Stimulated activated naive CD8-positive, alpha-beta T cell treated with anti-CD3 and anti-CD28 coated beads, Interleukin-15, Interleukin-2, amounts not matched to agents 100 ng/mL and 50 ng/mL, for 24 hours (primary cell): ENCODE results near the gene CFAP251.
"Not testable (repeated sequence)": the region's sequence is repeated elsewhere in the genome, so short reads cannot be mapped to it uniquely, and the experiment has no call there.

Source experiments
- H3K27ac Mint-ChIP-seq: one replicate; pipeline ENCODE4 v1.8.0; 2021; ENCODE audit warnings: mild to moderate bottlenecking, mixed read lengths
- H3K27me3 Mint-ChIP-seq: one replicate; pipeline ENCODE4 v1.8.0; 2021; ENCODE audit warnings: mixed read lengths
- H3K36me3 Mint-ChIP-seq: one replicate; pipeline ENCODE4 v1.8.0; 2021; ENCODE audit warnings: low read depth, mixed read lengths
- H3K4me1 Mint-ChIP-seq: one replicate; pipeline ENCODE4 v1.8.0; 2021; ENCODE audit warnings: low read depth, mixed read lengths
- H3K4me3 Mint-ChIP-seq: one replicate; pipeline ENCODE4 v1.8.0; 2021; ENCODE audit warnings: mild to moderate bottlenecking, mixed read lengths
- H3K9me3 Mint-ChIP-seq: one replicate; pipeline ENCODE4 v1.8.0; 2021; ENCODE audit warnings: mixed read lengths

CFAP251 gene

DNA sequence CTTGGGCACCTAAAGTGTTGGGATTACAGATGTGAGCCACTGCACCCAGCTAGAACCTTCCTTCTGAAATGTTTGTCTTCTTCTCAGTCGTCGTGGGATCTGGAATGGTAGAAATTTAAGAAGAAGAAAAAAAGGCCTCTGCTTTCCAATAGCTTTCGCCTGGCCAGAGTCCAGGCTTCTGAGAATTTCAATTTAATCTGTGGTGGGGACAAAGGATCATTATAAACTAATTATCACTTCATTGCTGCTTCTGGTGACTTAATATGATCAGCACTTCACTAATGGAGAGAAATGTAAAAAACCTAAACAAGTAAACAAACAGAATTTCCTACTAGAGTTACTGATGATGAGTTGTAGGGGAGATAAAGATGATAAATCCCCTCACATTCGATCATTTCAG is 51.3 kb downstream of the CFAP251 start:
- peaks cover 5% of the 10 kb centered on the region for H3K4me1 Mint-ChIP-seq
- peaks cover 3% of the 10 kb centered on the region for H3K27me3 Mint-ChIP-seq

DNA sequence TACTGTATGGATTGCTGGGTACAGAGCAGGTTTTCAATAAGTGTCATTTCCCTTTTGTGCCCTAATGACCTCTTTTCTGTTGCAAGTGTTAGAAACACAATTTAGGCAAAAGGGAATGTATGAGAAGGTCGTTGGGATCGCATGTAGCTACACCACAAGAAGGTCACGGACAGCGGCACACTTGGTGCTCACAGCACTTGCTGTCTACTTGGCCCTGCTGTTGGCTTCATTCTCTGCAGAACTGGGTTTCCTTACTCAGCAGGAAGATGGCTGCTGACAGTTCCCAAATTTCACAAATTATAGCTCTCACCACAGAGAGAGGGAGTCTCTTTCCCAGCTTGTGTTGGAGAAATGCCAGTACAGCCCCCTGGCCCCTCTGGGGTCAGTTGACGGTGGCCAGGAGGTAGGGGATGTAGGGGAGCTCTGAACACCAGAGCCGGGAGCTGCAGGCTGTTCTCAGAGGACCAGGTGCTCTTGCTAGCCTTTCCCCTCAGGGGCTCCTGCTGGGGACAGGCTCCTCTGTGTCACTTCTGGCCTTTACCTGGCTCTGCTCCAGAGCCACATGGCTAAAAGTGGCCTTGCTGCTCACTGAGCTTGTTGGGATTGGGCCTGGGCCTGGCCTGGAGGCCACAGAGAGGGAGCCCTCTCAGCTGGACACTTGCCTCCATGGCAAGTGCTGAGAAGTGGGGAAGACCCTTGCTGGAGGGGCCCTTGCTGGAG is 52.3 kb downstream of the CFAP251 start:
- H3K27ac Mint-ChIP-seq, result no peak overlapping the region

More for the DNA sequence above, 51.3 kb downstream of the CFAP251 start:
- H3K9me3 Mint-ChIP-seq, result peaks cover 6% of the 10 kb centered on the region
- H3K36me3 Mint-ChIP-seq, result peaks cover 5% of the 10 kb centered on the region
- no peak overlapping the region for H3K27ac Mint-ChIP-seq
- H3K4me3 Mint-ChIP-seq, result no peak overlapping the region

DNA sequence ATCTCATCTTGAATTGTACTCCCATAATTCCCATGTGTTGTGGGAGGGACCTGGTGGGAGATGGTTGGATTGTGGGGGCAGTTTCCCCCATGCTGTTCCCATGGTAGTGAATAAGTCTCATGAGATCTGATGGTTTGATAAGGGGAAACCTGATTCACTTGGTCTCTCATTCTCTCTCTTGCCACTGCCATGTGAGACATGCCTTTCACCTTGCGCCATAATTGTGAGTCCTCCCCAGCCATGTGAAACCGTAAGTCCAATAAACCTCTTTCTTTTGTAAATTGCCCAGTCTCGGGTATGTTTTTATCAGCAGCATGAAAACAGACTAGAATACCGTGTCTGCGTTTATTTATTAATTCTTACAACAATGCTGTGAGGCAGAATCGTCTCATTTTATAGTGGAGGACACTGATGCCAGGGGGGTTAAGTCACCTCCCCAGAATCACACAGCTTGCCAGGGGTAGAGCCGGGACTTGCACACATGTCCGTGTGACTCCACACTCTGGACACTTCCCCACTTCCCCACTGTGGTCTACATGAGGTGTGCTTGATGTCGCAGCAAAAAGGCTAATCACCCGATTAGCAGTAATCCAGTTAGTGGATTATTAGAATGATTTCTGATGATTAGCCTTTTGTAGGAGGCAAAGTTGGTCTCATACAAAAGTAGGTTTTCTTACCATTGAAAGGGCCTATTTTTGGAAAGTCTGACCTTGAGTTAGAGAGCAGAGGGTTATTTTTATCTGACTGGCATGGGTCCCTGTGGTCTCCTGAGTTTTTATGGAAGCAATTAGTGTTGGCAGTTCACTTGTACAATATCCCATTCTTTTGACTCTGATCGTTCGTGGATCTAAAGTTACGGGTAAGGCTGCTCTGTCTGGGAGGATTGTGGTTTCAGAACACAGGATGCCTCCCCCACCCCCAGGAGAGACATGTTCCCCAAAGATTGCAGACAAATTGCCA is 55.9 kb downstream of the CFAP251 start:
- peaks cover 3% of the 10 kb centered on the region for H3K27me3 Mint-ChIP-seq
- H3K9me3 Mint-ChIP-seq, result peaks cover 6% of the 10 kb centered on the region
- H3K4me1 Mint-ChIP-seq, result no peaks in the 10 kb centered on the region
- H3K36me3 Mint-ChIP-seq, result peaks cover 5% of the 10 kb centered on the region
- H3K4me3 Mint-ChIP-seq, result no peak overlapping the region
- H3K27ac Mint-ChIP-seq, result no peak overlapping the region

More for the DNA sequence above, 52.3 kb downstream of the CFAP251 start:
- peaks cover 5% of the 10 kb centered on the region for H3K36me3 Mint-ChIP-seq
- peaks cover 3% of the 10 kb centered on the region for H3K27me3 Mint-ChIP-seq
- peaks cover 5% of the 10 kb centered on the region for H3K4me1 Mint-ChIP-seq
- H3K9me3 Mint-ChIP-seq, result peaks cover 6% of the 10 kb centered on the region
- H3K4me3 Mint-ChIP-seq, result no peak overlapping the region

DNA sequence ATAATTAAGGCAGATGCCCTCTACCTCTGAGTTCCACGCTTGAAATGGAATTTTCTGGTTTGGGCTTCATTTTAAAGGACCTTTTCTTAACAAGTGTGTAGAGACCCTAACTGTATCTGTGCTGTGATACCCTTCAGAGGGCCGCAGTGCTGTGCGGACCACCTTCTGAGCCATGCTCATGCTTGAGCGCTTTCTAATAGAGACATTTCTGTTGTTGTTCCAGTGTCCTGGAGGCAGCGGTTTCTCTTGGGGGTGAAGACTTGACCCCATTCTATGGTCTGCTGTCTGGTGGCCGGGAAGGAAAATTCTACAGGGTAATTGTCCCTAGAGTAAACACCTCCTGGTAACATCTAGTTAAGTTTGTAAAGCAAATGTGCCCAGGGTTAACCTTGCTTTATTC is 56.6 kb downstream of the CFAP251 start:
- no peak overlapping the region for H3K4me3 Mint-ChIP-seq
- H3K27ac Mint-ChIP-seq, result no peak overlapping the region
- peaks cover 2% of the 10 kb centered on the region for H3K4me1 Mint-ChIP-seq
- H3K27me3 Mint-ChIP-seq, result peaks cover 3% of the 10 kb centered on the region
- peaks cover 5% of the 10 kb centered on the region for H3K36me3 Mint-ChIP-seq
- H3K9me3 Mint-ChIP-seq, result peaks cover 6% of the 10 kb centered on the region

DNA sequence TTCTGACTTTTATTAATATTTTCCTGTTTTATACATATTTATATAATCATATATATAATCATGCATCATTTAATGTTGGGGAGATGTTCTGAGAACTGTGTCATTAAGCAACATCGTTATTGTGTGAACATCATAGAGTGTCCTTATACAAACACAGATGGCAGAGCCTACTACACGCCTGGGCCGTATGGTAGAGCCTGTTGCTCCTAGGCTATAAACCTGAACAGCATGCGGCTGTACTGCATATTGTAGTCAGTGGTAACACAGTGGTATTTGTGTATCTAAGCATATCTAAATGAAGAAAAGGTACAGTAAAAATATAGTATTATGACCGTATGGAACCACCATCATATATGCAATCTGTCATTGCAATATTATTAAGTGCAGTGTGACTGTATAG is 58.6 kb downstream of the CFAP251 start:
- H3K36me3 Mint-ChIP-seq, result peaks cover 4% of the 10 kb centered on the region
- H3K27me3 Mint-ChIP-seq, result peaks cover 3% of the 10 kb centered on the region
- H3K4me3 Mint-ChIP-seq, result no peak overlapping the region
- peaks cover 4% of the 10 kb centered on the region for H3K4me1 Mint-ChIP-seq
- no peak overlapping the region for H3K27ac Mint-ChIP-seq
- H3K9me3 Mint-ChIP-seq, result peaks cover 4% of the 10 kb centered on the region

DNA sequence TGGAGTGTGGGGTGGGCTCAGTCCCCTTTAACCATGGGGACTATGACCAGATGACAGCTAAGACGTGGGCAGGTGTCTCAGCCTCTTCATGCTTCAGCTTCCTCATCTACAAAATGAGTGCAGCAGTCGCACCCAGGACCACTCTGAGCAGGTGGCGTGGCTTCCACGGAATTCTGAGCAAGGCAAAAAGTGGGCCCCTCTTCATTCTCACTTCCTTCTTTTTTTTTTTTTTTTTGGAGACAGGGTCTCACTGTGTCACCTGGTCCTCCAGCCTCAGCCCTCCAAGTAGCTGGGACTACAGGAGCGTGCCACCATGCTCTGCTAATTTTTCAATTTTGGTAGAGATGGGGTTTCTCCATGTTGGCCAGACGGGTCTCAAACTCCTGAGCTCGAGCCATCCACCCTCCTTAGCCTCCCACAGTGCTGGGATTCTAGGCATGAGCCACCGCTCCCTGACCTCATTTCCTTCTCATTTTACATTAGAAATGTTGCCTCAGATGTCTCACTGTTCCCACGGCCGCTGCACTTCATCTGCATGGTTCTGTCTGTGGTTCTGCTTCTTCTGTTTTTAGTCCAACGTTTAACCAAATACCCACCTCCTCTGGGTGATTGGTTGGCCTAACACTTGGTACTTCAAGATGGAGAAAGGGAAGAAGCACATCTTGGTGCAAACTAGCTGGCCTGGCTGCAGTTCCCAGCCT is 61.9 kb downstream of the CFAP251 start:
- Mint-ChIP-seq H3K27me3 (no peaks in the 10 kb centered on the region), H3K9me3 (no peaks in the 10 kb centered on the region), H3K36me3 (no peaks in the 10 kb centered on the region), H3K27ac (peak overlapping the region; percentile 36), H3K4me1 (peaks cover 12% of the 10 kb centered on the region), H3K4me3 (no peak overlapping the region)

DNA sequence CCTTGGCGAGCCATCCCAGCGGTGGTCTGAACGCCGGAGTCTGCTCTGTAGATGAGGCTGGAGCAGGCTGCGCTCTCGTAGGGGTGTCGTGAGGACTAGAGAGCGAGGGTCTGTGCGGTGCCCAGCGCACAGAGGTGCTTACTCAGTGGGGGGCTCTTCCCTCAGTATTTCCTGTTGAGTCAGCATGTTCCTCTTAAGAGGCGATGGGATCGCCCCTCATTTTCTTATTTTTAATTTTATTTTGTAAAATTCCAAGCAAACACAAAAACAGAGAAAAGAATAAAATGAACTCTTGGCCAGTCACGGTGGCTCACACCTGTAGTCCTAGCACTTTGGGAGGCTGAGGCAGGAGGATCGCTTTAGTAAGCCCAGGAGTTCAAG is 62.5 kb downstream of the CFAP251 start:
- Mint-ChIP-seq H3K4me3 (no peak overlapping the region), H3K27ac (no peak overlapping the region), H3K9me3 (no peaks in the 10 kb centered on the region), H3K36me3 (no peaks in the 10 kb centered on the region), H3K27me3 (no peaks in the 10 kb centered on the region), H3K4me1 (peaks cover 12% of the 10 kb centered on the region)

DNA sequence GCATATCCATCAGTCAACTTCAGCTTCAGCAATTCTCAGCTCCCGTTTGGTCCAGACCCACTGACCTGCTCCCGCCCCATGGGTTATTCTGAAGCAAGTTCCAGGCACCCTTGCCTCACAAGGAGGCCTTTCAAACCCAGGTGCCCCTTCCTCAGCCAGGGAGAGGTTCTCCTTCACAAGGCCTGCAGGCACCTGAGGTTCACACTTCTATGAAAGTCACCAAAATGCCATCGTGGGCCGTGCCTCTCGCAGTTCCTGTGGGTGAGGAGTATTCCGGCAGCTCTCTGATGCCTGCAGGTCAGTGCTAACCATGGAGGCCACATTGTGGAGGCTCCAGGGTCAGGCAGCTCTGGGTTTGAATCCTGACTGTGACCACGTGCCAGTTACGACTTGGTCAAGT is 63.1 kb downstream of the CFAP251 start:
- H3K36me3 Mint-ChIP-seq, result no peaks in the 10 kb centered on the region

DNA sequence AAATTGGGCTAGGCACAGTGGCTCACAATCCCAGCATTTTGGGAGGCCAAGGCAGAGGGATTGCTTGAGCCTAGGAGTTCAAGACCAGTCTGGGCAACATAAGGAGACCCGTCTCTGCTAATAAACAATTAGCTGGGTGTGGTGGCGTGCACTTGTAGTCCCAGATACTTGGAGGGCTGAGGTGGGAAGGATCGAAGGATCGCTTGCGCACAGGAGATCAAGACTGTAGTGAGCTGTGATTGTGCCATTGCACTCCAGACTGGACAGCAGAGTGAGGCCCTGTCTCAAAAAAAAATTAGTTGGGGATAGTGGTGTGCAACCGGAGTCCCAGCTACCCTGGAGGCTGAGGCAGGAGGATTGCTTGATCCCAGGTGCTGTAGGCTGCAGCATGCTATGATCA is 64.6 kb downstream of the CFAP251 start:
- no peak overlapping the region for H3K4me3 Mint-ChIP-seq
- H3K27ac Mint-ChIP-seq, result no peak overlapping the region

More for the DNA sequence above, 63.1 kb downstream of the CFAP251 start:
- Mint-ChIP-seq H3K4me3 (no peak overlapping the region), H3K27me3 (no peaks in the 10 kb centered on the region), H3K27ac (no peak overlapping the region), H3K4me1 (peaks cover 12% of the 10 kb centered on the region), H3K9me3 (no peaks in the 10 kb centered on the region)

DNA sequence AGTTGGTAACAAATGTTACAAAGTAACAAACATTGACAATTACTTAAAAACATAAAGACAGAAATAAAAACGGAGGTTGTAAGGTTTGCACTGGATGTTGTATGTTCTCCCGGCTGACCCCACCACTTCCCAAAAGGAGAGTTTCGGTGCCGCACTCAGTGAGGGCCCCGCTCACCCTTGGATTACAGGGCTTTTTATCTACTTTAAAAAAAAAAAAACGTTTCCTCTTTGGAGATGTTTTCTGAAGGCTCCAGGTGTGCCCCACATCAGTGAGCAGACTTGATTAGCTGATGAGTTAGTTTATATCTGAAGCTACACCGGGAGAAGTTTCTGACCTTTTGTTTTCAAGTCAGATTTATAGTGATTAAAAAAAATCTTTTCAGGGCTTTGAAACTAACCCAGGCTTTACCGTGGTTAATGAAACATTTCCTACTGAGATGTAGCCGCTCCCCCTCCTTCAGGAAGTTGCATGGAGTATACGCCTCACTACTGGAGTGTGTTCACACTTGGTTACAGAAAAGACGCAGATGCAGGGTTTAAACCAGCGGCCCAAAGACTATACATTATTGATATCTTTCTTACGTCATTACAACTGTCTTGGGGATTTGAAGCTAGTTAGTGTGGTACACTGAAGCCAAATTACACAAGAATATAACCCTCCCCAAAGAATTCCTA is 65.3 kb downstream of the CFAP251 start:
- no peak overlapping the region for H3K27ac Mint-ChIP-seq
- no peaks in the 10 kb centered on the region for H3K9me3 Mint-ChIP-seq
- H3K4me3 Mint-ChIP-seq, result no peak overlapping the region
- no peaks in the 10 kb centered on the region for H3K36me3 Mint-ChIP-seq
- H3K27me3 Mint-ChIP-seq, result no peaks in the 10 kb centered on the region
- H3K4me1 Mint-ChIP-seq, result peaks cover 12% of the 10 kb centered on the region

More for the DNA sequence above, 64.6 kb downstream of the CFAP251 start:
- no peaks in the 10 kb centered on the region for H3K9me3 Mint-ChIP-seq
- H3K4me1 Mint-ChIP-seq, result peaks cover 12% of the 10 kb centered on the region
- no peaks in the 10 kb centered on the region for H3K36me3 Mint-ChIP-seq
- H3K27me3 Mint-ChIP-seq, result no peaks in the 10 kb centered on the region

DNA sequence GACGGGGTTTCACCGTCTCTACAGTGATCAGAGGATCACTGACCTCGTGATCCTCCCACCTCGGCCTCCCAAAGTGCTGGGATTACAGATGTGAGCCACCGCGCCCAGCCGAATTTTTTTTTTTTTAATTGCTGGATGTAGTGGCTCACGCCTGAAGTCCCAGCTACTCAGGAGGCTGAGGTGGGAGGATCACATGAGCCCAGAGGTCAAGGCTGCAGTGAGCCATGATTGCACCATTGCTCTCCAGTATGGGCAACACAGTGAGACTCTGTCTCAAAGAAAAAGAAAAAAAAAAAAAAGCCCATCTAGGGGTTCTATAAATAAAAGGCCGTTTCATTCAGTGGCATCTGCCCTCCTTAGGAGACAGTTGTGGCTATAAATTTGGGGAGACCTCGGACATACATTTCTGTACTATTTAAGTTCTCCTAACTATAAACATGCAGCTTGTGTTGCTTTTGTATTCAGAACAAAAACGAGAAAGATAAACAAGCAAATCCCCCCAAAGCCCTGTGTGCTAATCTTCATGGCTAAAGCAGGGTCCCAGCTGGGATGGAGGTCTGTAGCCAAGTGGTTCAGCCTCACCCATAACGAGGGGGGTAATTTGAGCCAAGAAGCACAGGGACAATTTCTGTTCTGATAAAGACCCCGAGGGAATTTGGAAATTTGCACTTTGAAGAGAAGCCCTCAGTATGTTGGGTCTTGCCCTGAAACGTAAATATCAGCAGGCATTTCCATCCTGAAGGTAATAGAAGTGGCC is 68.3 kb downstream of the CFAP251 start:
- H3K27me3 Mint-ChIP-seq, result no peaks in the 10 kb centered on the region
- no peaks in the 10 kb centered on the region for H3K36me3 Mint-ChIP-seq
- no peak overlapping the region for H3K4me3 Mint-ChIP-seq
- no peaks in the 10 kb centered on the region for H3K9me3 Mint-ChIP-seq
- no peak overlapping the region for H3K27ac Mint-ChIP-seq
- peaks cover 21% of the 10 kb centered on the region for H3K4me1 Mint-ChIP-seq

DNA sequence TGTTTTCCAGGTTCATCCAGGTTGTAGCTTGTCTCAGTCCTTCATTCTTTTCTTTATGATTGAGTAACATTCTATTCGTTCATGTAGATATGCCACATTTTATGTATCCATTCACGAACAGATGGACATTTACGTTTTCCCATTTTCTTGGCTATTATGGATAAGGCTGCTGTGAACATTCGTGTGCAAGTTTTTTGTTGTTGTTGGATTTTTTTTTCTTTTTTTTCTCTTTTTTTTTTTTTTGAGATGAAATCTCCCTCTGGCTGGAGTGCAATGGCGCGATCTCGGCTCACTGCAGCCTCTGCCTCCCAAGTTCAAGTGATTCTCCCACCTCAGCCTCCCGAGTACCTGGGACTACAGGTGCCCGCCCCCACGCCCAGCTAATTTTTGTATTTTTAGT is 70.1 kb downstream of the CFAP251 start:
- not testable (repeated sequence) for H3K4me3 Mint-ChIP-seq, H3K27ac Mint-ChIP-seq, H3K9me3 Mint-ChIP-seq, H3K36me3 Mint-ChIP-seq, H3K27me3 Mint-ChIP-seq
- peaks cover 23% of the 10 kb centered on the region for H3K4me1 Mint-ChIP-seq

DNA sequence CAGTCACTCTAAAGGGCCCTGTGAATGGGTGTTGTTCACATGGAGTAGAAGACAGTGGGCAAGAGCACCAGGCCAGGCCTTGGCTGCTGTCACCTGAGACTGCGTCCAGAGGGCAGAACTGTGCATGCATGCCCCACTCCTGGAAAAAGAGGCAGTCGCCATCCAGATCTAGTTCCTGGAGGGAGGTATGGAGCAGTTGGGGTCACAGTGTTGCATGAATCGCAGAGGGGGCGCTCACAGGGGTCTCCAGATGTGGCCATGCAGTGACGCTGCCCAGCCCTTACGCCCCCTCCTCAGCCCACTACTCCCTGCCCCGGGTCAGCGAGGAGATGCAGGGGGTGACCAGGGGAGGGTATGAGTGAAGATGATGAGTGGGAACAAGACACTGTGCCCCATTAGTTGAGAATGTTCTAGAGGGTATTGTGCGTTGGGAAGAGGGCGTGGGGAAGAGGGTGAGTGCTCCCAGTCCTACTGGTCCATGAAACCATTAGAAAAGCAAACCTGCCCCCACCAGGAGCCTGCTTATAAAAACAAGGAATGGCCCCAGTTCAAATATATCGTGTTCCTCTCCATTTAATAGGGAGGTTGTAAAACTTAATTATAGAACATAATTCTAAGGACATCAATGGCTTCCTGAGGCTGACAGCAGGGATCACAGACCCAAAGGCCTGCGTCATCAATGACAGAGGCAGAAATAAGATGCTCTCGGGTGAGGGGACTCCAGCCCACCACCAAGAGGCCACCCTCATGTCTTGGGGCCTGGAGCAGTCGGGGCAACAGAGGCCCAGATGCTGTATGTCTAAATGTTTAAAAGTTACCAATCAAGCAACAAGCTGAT is 71.1 kb downstream of the CFAP251 start:
- H3K4me1 Mint-ChIP-seq, result peaks cover 18% of the 10 kb centered on the region
- no peaks in the 10 kb centered on the region for H3K9me3 Mint-ChIP-seq
- H3K4me3 Mint-ChIP-seq, result no peak overlapping the region
- no peak overlapping the region for H3K27ac Mint-ChIP-seq
- no peaks in the 10 kb centered on the region for H3K36me3 Mint-ChIP-seq
- H3K27me3 Mint-ChIP-seq, result no peaks in the 10 kb centered on the region
